ENCODE results near the gene ADAMTS7.
"Not testable (repeated sequence)": the region's sequence is repeated elsewhere in the genome, so short reads cannot be mapped to it uniquely, and the experiment has no call there.

Gene ADAMTS7

DNA sequence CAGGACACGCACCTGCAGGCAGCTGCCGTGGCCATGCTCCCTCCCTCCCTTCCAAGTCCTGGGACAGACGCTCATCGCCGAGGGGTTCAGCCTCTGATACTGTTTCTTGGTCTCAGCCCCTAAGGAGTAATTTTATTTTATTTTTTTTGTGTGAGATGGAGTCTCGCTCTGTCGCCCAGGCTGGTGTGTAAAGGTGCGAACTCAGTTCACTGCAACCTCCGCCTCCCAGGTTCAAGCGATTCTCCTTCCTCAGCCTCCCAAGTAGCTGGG is 53.7 kb downstream of the ADAMTS7 start:
- FAIRE-seq: no peak
- DNase-seq (ENCODE audit: insufficient read length, low spot score): no peak
- TF ChIP-seq POLR2A (IDR thresholded peaks at IDR 0.05; ENCODE audit: low read depth, low read length): no peak

GRCh38 chr15:78756781-78757635 is 54.3 kb downstream of the ADAMTS7 start:
- FAIRE-seq: not testable (repeated sequence)
- peak; percentile 38 for DNase-seq (ENCODE audit: insufficient read length, low spot score)

- not testable (repeated sequence) for FAIRE-seq
- DNase-seq (ENCODE audit: insufficient read length, low spot score): peak; percentile 56
Measured at GRCh38 chr15:78755900-78756591, 55.2 kb downstream of the ADAMTS7 start.

DNA sequence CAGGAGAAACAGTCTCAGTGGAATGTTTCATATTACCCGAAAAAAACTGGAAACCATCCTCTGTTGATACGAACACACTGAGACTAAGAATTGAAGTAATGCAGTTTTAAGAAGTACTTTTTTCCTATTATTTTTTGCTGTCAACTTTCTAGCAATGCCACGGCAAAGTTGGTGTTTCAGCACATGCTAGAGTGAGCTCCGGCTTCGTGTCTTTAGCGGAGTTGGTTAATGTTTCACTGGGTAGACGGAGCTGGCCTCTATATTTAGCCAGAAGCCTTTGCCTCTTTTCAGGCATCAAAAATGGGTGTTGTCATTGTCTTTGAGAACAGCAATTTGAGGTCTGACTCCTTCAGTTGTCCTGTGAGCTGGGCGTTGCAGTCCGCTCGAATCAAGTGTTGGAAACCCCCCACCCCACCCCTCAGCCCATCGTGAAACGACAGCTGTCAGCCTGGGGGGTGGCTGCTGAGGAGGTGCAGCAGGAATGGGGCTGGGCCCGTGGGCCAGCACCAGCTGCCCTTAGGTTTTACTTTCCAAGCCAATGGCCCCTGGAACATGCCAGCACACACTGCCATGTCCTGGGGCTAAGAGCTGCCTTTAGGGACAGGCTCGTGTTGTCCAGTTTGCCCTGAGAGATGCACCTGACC is 56.5 kb downstream of the ADAMTS7 start:
- not testable (repeated sequence) for FAIRE-seq

GRCh38 chr15:78753751-78754535 is 57.3 kb downstream of the ADAMTS7 start:
- FAIRE-seq; DNase-seq (ENCODE audit: insufficient read length, low spot score): not testable (repeated sequence)

More for the DNA sequence above, 56.5 kb downstream of the ADAMTS7 start:
- DNase-seq (ENCODE audit: insufficient read length, low spot score): not testable (repeated sequence)

DNA sequence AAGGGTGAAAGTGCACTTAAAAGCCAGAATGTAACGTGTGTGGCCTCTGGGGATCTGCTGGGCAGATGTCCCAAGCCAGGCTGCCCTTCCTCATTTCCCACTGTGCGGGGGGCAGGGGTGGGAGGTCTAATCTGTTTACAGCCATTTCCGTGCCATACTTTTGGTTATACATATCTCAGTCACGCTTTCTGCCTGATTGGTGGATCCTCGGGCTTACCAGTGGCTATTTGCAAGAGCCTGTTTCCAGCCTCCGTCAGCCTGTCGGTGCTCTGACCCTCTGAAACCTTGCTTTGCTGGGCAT is 58.0 kb downstream of the ADAMTS7 start:
- not testable (repeated sequence) for DNase-seq (ENCODE audit: insufficient read length, low spot score); FAIRE-seq

DNA sequence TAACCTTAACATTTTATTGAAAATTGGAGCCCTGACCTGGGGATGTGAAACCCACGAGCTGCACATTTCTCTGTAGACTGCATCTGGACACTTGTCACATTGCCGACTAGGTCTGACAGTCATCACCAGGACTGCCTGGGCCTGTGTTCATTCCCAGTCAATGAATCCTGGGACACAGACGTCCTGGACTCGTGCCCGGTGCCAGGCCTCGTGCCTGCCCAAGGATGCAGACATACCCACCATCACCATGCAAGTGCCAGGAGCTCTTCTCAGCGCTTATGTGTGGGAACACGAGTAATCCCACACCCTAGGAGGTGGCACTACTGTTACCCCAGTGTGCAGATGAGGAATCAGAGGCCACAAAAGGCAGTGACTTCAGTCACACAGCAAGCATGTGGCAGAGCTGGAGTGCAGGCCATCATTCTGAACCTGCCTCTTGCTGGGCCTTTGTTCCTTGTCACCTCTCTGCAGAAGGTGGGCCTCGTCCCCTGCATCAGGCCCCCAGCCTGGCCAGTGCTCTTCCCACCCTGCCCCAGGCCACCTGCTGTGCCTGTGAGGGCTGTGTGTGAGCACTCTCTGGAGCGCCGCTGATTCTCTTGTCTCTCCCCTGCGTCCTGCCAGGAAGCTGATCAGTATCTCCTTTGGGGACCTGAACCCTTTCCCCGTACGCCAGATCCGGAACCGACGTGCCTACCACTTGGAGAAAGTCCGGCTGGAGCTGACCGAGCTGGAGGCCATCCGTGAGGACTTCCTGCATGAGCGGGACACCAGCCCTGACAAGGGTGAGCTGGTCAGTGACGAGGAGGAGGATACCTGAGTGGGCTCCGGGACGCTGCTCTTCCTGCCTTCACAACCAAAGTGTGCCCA is 58.5 kb downstream of the ADAMTS7 start:
- TF ChIP-seq POLR2A (IDR thresholded peaks at IDR 0.05; ENCODE audit: low read depth, low read length): no peak
- no peak for DNase-seq (ENCODE audit: insufficient read length, low spot score)
- no peak for FAIRE-seq

DNA sequence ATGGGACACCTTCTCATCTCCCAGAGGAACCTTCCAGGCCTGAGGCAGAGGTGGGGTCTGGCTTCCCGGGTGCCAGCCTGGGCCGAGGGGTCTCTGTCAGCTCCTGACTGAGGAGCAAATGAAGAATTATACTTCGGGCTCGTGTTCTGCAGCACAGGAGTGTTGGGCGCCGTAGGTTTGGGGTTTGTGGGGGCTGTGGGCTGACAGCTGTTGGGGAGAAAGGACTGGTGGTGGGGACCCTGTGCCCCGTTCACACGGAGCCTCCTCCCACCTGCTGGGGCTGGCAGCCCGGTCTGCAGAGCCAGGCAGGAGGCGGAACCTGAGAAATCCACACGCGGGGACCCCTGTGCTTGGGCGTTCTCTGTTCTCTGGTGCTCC is 59.7 kb downstream of the ADAMTS7 start:
- DNase-seq (ENCODE audit: insufficient read length, low spot score): no peak
- TF ChIP-seq POLR2A (IDR thresholded peaks at IDR 0.05; ENCODE audit: low read depth, low read length): no peak
- FAIRE-seq: no peak

GRCh38 chr15:78750974-78751601 is 60.2 kb downstream of the ADAMTS7 start:
- peak; percentile 46 for DNase-seq (ENCODE audit: insufficient read length, low spot score)
- 0 out of 2 replicates have a peak, but pooled peaks have one; percentile 25 for TF ChIP-seq POLR2A (IDR thresholded peaks at IDR 0.05; ENCODE audit: low read depth, low read length)
- FAIRE-seq: not testable (repeated sequence)

DNA sequence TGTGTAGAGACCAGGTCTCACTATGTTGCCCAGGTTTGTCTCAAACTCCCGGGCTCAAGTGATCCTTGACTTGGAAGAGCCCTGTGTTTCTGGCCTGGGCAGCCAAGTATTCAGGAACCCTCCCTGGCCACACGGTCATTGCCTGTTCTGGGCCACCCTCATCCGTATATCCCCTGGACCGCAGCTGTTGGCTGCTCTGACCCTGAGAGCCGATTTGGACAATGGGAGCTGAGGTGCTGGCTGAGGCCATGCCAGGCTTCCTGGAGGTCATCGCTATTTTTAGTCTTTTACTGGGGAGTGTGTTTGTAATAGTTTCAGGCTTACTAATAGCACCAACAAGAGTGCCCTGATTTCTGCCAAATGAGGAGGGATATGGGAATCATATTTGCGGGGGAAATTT is 60.7 kb downstream of the ADAMTS7 start:
- FAIRE-seq: no peak
- no peak for TF ChIP-seq POLR2A (IDR thresholded peaks at IDR 0.05; ENCODE audit: low read depth, low read length)
- DNase-seq (ENCODE audit: insufficient read length, low spot score): no peak

DNA sequence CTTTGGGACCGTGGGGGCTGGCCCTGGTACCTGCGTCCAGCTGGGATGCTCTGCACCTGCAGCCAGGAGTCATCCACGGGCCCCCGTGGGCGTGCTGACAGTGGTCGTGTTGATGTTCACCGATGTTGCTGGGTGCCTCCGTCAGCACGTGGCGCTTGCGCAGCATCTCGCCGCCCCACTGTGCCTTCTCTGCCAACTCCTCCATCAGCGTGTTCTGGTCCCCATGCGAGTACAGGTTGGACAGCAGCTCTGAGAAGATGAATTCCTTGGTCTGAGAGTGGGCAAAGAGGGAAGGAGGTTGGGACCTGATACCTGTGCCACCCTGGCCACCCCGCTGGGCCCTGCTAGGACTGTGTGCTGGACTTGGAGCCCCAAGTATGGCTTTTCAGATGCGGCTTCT is 61.4 kb downstream of the ADAMTS7 start:
- TF ChIP-seq POLR2A (IDR thresholded peaks at IDR 0.05; ENCODE audit: low read depth, low read length): no peak
- no peak for FAIRE-seq
- DNase-seq (ENCODE audit: insufficient read length, low spot score): no peak

DNA sequence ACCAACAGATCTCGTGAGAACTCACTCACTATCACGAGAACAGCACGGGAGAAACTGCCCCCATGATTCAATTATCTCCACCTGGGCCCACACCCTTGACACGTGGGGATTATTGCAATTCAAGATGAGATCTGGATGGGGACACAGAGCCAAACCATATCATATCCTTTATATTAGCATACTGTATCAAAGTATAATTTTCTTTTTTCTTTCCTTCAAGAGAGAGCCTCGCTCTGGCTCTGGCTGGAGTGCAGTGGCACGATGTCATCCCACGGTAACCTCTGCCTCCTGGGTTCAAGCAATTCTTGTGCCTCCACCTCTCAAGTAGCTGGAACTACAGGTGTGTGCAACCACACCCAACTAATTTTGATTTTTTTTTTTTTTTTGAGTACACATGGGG is 63.4 kb downstream of the ADAMTS7 start:
- not testable (repeated sequence) for FAIRE-seq; DNase-seq (ENCODE audit: insufficient read length, low spot score)

DNA sequence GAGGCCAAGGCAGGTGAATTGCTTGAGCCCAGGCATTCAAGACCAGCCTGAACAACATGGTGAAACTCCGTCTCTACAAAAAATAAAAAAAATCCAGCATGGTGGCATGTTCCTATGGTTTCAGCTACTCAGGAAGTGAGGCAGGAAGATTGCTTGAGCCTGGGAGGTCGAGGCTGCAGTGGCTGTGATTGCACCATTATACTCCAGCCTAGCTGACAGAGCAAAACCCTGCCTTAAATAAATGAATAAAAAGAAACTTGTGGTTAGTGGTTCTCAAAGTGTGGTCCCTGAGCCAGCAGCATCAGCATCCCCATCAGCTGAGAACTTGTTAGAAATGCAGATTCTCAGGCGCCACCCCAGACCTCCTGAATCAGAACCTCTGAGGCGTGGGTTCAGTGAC is 69.6 kb downstream of the ADAMTS7 start:
- DNase-seq (ENCODE audit: insufficient read length, low spot score); FAIRE-seq: not testable (repeated sequence)
